Esophagus muscularis mucosa (tissue), 4 donors: ENCODE measurements around the gene LCN6.

Experiments
- CTCF ChIP-seq, 3 experiments: fragments of 200-600 bp in 2 of 3; fragments of 450-650 bp in 1 of 3; sonication (generic) in 2 of 3; IDR thresholded peaks; one replicate each; pipeline ENCODE4 v1.5.1; 2017 to 2019; ENCODE audit warnings: antibody characterized with exemption in 3 of 3, mild to moderate bottlenecking in 2 of 3, moderate library complexity in 1 of 3
- EP300 ChIP-seq: sonication (generic); formaldehyde crosslinking; IDR thresholded peaks from one replicate; pipeline ENCODE4 v1.6.1; 2017; ENCODE audit warnings: antibody characterized with exemption
- POLR2A ChIP-seq: fragments of 450-650 bp; IDR thresholded peaks from one replicate; pipeline ENCODE4 v1.6.1; 2017; ENCODE audit warnings: antibody characterized with exemption, moderate library complexity, mild to moderate bottlenecking, low read depth
- POLR2AphosphoS5 ChIP-seq, 2 donors: sonication (generic); formaldehyde crosslinking; IDR thresholded peaks; one replicate each; pipeline ENCODE4 v1.6.1; 2017; ENCODE audit warnings: antibody characterized with exemption in 2 of 2

DNA sequence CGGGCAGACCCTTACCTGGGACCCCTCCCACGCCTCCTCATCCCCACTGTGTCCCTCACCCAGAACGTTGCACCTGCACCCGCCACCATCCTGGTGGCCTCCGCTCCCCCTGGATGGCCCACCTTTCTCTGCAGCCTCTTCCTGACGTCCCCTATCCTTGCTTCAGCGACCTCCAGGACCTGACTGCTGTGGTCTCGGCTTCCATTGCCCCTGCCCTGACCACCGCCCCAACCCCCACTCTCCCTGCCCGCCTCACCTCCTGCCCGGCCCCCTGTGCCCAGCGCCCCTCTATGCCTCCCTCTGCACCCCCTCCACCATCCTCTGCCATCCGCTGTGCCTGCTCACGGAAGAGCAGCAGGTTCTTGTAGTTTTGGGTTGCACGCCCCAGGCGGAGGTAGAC lies 7.8 kb downstream of the LCN6 start:
- TF ChIP-seq CTCF (IDR thresholded peaks at IDR 0.05): no peak
- no peak for TF ChIP-seq POLR2AphosphoS5 (IDR thresholded peaks at IDR 0.05)
- TF ChIP-seq POLR2A: no peak
- TF ChIP-seq EP300: no peak
